T-helper 9 cell (primary cell): Measurements from ENCODE around the gene EPS15.
"Not testable (repeated sequence)": the region's sequence is repeated elsewhere in the genome, so short reads cannot be mapped to it uniquely, and the experiment has no call there.

ENCODE experiments used
- DNase-seq: peaks from one replicate; pipeline ENCODE4 v3.0.0-alpha.2; 2020

EPS15 gene

DNA sequence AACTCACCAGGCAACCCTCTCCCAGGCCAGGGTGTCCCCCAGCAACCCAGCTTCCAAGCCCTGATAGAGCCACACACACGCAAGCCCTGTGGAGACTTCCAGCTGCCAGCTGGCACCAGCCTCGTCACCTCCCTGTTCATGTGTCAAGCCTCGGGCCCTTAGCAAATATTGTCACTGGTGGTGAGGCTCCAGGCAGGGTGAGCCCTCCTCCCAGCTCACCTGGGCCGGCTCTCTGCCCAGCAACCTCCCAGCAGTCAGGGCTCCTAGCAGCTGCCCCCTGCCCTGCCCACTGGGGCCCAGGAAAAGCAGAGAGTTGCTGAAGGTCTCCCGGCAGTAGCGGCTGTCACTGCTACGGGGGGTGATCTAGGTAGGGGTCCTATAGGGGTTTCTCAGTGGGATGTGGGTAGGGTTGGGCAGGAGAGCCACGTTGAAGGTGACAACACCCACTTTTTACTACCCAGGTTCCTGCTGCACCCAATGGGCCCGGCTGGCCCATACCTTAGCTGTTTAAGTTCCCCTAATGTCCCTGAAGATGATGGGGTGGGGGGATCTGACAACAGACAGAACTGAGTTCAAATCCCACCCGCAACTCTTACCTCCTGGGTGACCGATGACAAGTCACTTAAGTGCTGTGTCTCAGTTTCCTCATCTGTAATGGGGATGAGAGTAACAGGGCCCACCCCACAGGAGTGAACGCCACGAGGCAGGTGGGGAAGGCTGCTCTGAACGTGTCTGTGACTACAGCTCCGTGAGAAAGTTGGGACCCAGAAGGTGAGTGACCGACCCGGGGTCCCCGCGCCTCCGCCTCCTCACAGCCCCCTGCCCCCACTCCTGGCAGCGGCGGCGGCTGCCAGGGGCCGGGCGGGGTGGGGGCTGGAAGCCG is 189.4 kb downstream of the EPS15 start:
- DNase-seq, result no peak

DNA sequence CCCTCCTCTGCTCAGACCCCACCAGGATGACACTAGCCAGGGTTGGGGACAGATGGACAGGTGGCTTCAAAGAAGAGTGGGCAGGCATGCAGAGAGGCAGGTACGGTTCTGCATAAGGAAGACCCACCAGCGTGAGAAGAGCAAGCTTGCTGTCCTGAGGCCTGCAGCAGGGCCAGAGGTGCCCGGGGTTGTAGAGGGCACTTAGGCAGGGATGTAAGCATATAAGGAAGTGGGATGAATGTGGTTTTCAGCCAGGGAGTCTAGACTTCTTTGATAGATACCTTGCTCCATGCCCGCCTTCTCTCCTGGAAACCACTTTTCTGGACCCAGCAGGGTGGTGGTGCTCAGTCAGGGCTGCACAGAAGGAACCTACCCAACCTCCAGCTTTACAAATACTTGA is 190.1 kb downstream of the EPS15 start:
- no peak for DNase-seq

DNA sequence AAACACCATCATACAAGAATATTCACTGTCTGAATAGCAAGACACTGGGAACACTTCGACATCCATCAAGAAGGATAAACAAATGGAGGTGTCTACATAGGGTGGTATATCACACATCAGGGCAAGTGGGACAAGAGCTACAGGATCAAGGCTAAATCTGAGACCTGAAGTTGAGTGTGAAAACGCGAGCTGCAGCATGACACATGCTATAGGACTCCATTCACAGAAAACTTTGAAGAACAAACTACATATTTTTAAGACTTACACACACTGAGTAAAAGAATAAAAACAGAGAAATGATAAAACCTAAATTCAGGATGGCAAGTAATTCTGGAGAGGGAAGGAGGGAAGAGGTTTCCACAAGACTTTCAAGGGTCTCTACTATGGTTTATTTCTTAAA is 190.8 kb downstream of the EPS15 start:
- no peak for DNase-seq

DNA sequence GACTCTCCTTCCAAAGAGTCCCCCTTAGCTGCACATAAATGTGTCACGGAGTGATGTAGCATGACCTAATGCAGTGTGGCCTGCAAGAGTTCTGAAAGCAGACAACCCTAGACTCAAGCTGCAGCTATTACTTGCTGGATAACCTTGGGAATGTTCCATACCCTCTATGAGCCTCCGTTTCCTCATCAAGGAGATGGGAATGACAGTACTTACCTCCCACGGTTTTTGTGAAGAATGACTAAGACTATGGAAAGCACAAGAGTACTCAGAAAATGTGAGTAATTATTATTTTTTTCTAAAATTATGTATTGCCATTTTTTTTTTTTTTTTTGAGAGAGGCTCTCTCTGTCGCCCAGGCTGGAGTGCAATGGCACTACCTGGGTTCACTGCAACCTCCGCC is 191.7 kb downstream of the EPS15 start:
- DNase-seq, result no peak

DNA sequence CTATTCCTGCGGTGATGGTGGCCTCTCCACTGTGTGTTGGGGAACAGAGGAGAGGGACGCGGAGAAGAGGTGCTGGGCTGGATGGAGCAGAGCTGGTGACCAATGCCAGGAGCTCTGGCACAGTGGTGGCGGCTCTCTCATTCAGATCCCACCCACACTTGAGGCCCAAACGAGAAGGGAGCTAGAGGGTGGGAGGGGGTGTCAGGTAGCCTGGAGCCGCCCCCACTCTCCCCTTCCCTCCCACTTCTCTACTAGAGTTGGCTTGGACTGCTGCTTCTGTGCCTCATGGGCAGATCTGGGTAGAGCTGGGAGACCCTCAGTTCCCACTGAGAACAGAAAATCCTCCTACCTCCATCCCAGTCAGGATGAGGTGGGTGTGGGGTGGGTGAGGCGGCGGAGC is 192.2 kb downstream of the EPS15 start:
- DNase-seq, result no peak

DNA sequence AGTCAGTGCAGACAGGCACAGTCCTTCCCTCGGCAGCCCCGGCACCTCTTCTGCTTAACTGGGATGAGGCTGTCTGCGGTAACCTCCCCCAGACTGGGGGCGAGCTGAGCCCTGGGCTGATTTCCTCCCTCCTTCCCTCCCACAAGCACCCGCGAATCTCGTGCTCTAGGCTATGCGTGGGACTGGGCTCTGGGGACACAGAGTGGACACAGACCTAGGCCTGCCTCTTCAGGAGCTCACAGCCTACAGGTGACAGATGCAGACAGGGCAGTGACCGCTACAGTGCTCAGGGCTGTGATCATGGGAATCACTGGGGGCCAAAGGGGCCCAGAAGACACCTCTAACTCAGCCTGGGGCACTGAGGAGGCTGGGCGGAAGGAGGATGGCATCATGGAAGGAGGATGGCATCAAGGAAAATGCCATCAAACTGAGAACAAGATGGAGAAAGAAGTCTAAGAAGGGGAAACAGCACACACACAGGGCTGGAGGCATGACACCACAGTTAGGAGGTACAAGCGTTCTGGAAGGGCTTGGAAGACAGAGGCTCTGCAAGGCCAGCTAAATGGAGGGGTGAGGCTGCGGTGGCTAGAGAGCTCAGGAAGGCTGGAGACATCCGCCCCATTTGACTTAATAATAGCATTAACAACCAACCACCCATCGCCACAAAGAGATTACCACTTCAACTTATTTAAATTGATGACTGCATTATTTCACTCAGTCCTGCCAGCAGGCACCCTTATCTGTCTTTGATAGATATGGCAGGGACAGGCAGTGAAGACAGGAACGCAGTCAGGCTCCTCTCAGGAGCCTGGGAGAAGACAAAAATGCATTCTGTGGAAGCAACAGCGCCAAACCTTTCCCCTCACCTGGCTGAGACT is 192.9 kb downstream of the EPS15 start:
- no peak for DNase-seq

DNA sequence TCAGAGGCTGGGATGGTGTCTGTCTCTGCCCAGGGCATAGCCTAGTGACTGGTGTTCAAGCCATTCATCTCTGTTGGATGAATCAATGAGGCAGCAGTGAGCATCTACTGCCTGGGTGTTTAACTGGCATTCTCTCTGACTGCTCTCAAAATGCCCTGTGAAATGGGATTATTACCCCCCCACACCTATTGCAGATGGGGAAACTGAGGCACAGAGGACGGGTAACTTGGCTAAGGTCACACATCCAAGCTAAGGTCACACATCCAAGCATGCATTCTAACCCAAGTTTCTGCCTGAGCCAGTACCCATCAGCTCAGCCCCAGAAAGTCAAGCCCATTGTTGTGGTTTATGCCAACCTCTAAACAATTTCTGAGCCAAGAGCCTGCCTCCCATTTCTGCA is 193.7 kb downstream of the EPS15 start:
- no peak for DNase-seq

DNA sequence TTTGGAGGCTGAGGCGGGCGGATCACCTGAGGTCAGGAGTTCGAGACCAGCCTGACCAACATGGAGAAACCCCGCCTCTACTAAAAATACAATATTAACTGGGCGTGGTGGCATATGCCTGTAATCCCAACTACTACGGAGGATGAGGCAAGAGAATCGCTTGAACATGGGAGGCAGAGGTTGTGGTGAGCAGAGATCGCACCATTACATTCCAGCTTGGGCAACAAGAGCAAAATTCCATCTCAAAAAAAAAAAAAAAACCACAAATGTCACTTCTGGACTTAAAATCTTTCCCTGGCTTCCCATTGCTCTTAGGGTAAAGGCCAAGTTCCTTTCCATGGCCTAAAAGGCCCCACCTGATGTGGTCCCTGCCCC is 194.1 kb downstream of the EPS15 start:
- not testable (repeated sequence) for DNase-seq

DNA sequence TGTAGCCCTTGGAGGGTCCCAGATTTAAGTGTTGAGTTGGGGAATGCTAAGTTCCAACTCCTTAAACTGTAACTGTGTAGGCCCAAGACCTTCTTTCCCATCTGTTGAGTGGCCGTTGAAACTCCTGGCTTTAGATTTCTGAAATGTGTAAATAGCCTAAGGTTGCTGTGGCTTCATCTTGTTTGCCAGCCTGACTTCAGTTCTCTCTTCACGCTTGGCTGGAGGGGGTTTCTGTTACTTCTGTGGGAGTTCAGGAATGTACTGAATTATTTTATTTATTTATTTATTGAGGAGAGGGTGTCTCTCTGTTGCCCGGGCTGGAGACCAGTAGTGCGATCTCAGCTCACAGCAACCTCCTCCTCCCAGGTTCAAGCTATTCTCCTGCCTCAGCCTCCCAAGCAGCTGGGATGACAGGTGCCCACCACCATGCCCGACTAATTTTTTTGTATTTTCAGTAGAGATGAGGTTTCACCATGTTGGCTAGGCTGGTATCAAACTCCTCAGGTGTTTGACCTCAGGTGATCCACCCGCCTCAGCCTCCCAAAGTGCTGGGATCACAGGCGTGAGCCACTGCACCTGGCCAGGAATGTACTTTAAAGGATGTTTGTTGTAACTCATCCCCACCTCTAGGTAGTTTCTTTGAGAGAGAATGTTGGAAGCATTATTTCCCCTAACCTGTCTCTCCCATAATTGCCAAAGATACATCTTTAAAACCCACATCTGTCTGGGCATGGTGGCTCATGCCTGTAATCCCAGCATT is 194.6 kb downstream of the EPS15 start:
- DNase-seq, result no peak

DNA sequence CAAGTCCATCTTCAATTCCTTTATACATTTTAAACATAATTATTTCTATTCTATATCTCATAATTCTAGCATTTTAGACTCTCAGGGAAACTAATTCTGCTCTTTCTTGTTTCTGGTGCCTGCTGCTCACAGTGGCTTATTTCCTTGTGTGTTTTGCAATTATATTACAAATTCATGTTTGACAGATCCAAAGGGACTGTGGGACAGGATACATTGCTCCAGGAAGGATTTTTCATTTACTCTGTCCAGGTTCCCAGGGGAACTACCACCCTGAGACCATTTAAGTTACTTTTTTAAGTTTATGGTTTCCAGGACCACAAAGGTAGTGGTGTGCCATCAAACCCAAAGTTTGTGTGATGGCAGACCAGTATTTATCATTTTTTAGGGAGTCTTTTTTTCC is 195.3 kb downstream of the EPS15 start:
- DNase-seq, result no peak

DNA sequence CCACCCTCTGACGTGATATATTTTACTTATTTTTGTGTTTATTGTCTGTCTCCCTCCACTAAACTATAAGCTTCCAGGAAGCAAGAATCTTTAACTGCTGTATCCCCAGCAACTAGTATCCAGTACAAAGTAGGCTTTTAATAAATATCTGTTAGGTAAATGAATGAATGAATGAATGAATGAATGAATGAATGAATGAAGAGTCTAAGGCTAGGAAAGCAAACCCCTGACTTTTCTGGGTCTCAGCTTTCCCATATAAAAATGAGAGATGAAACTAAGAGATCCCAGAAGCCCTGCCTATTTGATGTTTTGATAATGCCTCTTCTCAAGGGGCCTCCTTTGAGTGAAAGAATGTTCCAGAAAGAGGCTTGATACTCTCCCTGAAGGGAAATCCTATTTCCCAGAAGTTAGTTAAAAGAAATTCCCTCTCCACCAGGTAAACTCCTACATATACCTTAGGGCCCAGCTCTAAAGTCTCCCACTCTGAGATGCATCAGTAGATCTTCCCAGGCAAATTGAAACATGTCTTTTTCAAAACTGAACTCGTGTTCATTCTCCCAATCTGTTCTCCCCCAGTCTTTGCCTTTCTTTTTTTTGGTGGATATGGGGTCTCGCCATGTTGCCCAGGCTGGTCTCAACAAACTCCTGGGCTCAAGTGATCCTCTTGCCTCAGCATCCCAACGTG is 196.5 kb downstream of the EPS15 start:
- no peak for DNase-seq

DNA sequence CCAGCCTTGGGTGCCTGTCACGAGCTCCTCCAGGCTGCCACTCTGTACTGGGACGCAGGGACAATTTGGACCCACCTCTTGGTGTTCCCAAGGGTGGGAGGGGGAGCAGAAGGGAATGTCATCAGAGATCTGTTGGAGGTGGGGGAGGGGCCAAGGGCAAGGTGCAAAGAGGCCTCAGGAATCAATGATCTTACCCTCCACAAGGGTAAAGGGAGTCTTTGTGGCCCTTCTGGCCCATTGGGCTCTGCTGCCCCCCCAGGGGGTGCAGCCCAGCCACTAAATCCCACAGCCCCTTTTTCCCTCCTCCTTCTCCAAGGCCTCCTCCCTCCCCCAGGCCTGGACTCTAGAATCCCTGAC is 197.2 kb downstream of the EPS15 start:
- DNase-seq, result no peak

DNA sequence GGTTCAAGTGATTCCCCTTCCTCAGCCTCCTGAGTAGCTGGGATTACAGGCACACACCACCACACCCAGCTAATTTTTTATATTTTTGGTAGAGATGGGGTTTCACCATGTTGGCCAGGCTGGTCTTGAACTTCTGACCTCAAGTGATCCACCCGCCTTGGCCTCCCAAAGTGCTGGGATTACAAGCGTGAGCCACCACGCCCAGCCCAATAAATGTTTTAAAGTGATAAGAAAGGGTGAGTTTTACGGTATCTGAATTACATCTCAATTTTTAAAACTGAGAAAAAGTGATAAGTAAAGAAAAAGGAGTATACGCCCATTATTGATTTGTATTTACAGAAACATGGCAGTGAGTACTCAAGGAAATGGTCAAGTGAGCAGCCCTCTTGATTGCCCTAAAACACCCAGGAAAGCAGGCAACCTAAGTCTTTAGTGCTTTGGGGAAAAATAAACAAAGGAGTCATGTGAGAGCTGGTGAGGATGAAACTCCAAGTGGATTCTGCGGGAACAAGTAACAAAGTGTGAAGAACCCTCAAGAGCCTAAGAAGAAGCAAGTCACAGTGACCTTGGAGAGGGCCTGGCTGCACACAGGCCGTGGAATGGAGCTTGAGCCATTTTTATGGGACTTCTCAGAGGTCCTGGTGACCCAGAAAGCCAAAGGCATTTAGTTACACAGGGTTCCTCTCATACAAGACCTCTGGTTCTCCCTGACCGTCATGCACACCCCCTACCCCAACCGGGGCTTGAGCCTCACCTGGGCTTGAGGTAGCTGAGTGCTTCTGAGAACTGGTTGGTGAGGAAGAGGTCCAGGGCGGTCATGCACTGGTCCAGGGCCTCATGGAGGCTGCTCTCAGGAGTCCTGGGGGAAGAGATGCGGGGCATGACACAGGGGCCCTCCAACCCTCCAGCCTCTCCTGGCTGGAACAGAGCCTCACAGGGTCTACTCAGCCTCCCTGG is 197.8 kb downstream of the EPS15 start:
- DNase-seq, result no peak

DNA sequence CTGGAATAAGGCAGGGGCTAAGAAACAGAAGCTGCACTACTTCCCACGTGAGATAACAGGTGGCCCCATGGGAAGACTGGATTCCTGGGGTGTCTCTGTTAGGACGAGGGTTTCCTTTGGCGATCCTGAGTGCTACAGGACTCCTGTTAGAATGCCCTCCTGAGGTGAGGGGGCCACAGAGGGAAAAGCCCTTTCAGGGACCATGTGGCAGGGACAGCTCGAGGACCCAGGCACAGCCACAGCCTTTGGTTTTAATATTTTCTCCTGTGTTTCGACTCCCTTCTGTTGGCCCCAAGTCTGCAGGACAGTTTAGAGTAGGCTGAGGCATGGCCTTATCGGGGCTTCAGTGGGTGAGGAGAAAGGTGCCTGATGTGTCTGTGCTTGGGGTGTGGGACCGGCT is 201.3 kb downstream of the EPS15 start:
- DNase-seq, result no peak

DNA sequence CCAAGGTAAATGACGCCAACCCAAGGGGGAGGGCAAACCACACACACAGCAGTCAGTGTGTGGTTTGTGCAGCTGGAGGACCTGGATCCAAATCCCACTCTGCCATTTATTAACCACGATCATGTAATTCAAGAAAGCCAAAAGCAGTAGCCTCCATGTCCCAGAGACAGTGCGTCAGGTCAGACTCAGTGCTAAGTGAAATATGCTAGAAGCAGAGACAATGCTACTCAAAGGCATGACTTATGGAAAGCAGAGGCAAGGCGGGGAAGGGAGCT is 202.3 kb downstream of the EPS15 start:
- DNase-seq, result no peak

DNA sequence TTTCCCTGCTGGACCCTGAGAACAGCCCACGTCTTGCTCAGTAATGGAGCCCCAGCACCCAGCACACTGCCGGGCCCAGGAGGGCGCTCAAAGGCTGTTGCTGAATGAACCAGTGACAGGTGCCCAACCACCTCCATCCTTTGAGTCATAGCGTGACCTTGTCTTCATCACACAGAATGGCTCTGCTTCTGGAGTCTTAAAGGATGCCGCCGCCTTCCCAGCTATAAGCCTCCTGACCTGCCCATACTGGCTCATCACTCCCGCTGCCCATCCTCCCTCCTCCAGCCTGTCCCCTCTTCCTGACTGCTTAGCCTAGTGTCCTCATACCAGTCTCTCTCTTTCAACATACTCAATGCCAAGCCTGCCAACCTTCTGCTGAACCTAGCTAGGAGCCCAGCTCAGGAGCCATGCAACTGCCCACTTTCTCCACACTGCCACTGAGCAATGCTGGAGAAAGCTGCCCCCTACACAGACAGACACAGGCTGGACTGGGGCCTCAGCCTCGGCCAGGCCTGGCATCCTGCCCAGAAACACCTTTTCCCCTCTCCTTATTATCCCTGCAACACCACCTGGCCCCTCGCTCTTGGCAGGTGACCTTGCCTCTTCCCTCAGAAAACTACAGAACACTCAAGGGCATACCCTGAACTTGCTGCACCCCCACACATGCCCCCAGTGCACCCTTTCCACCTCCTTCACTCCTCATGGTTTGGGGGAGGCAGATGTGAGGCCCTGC is 202.8 kb downstream of the EPS15 start:
- no peak for DNase-seq

DNA sequence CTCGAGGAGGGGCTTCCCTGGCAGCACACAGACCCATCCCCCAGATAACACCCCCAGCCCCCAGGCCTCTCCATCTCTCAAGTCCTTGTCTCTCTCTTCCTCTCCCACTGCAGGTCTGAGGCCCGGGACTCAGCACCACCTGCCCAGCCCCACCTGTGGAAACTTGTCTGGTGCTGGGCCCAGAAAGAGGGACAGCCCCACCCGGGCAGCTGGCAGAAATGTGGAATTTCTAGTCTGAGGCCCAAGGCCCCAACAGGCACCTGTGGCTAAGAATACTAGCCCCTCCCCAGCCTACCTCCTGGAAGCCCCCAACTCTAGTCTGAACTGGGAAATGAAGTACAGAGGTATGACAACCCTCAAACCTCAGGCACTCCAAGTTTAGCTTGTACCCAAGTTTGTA is 204.1 kb downstream of the EPS15 start:
- no peak for DNase-seq

DNA sequence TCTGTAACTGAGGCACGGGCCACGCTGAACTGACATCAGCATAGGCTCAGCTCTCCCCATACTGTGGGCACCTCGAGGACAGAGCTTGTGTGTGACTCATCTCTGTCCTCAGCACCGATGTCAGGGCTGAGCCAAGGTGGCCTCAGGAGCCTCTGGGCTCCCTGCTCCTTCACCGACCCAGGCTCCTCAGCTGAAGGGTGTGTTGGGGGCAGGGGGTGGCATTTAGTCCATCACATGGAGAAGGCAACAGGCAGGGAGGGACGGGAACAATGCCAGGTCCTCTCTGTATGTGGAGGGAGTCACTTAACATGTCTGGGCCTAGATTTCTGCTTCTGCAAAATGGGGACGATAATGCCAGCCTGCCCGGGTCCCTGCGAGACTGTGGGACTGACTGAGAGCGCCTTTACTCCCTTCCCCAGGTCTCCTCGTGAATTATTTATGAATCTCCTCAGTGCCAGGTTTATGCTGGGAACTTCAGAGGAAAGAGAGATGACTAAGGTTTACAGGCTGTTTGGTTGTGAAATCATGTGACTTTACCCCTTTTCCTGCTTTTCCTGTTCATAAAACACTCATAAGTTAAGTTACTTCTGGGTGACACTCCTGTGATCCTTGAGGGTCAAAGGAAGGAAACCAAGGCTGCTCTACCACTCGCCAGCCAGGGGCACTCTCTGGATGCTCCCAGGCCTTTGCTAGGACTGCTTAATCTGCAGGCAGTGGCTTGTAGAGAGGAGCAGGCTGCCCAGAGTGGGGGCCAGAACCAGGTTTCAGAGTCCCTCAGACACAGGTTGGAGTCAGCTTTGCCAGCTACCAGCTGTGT is 204.9 kb downstream of the EPS15 start:
- no peak for DNase-seq

DNA sequence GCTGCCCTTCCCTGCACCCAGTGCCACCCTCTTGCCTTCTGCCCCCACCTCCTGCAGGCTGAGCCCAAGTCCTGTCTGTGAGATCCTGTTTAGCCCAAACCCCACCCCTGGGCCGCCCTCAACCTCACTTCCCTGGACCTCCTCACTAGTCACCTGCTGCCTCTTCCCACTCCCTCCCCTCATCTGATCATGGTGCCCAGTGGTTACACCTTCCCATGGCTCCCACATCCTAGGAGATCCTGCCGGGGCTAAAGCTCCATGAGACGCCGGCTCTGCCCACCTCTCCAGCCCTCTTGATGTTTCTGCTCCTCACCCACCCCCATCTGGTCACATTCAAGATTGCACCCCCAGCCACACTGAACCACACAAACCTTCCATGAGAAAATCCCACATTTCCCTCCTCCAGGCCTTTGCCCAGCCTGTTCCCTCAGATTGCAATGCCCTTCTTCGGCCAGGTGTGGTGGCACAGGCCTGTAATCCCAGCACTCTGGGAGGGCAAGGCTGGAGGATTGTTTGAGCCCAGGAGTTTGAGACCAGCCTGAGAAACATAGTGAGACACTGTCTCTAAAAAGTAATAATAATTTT is 205.7 kb downstream of the EPS15 start:
- no peak for DNase-seq

DNA sequence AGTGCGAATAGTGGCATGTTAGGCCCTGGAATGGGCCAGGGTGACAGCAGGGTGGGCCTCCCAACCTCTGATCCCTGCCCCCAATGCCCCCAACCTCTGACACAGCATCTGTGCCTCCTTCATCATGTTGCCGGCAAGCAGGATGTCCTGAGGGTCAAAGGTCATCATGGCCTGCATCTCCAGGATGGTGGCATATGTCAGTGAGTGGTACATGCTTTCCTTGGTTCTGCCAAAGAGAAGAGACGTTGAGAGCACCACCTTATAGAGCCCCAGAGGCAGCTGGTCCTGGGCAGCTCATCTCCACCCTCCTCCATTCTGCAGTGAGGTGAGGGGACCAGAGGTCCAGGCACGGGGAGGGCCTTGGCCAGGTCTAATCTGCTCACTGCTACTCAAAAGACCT is 206.3 kb downstream of the EPS15 start:
- DNase-seq, result no peak
